Calu3 (cell line): ENCODE results near the gene FXYD6. TPM values are rescaled to one million over a fixed set of nuclear protein-coding genes. Genes with fewer than 3 reads are reported as not detected.

ENCODE experiments used
- BruUV-seq: library from RNA; stranded (reverse); fragments of 400-500 nt; replicated peaks from 2 replicates; lab custom pipeline; 2021; lab: Mats Ljungman, UMichigan
- CTCF ChIA-PET: fragments of 300-600 bp; sonication (Branson Sonifier 250); formaldehyde crosslinking; loops from one replicate; lab custom pipeline; 2022; ENCODE audit warnings: antibody characterized with exemption; lab: Charles Lee
- DNase-seq: peaks from one replicate; pipeline ENCODE4 v3.0.0; 2022
- H3K27ac Mint-ChIP-seq: one replicate; pipeline ENCODE4 v1.8.0; 2022; ENCODE audit warnings: mixed read lengths; ENCODE audit not compliant: unreplicated experiment
- H3K27me3 Mint-ChIP-seq: one replicate; pipeline ENCODE4 v1.8.0; 2022; ENCODE audit warnings: mixed read lengths; ENCODE audit not compliant: unreplicated experiment
- H3K36me3 Mint-ChIP-seq: one replicate; pipeline ENCODE4 v1.8.0; 2022; ENCODE audit warnings: mild to moderate bottlenecking, moderate library complexity, mixed read lengths; ENCODE audit not compliant: insufficient read depth, unreplicated experiment
- H3K4me1 Mint-ChIP-seq: one replicate; pipeline ENCODE4 v1.8.0; 2022; ENCODE audit warnings: mild to moderate bottlenecking, low read depth, mixed read lengths; ENCODE audit not compliant: unreplicated experiment
- H3K4me3 Mint-ChIP-seq: one replicate; pipeline ENCODE4 v1.8.0; 2022; ENCODE audit warnings: mild to moderate bottlenecking, low read depth, moderate library complexity, mixed read lengths; ENCODE audit not compliant: unreplicated experiment
- H3K9me3 Mint-ChIP-seq: one replicate; pipeline ENCODE4 v1.8.0; 2022; ENCODE audit warnings: low read depth, mixed read lengths; ENCODE audit not compliant: unreplicated experiment
- CTCF ChIP-seq: fragments of 200-600 bp; IDR thresholded peaks from one replicate; pipeline ENCODE4 v1.8.0; 2022; ENCODE audit warnings: antibody characterized with exemption; ENCODE audit not compliant: unreplicated experiment
- intact Hi-C: fragments of 100-400 bp; cut with micrococcal nuclease; formaldehyde crosslinking; loops from one replicate; pipeline ENCODE4 v1.10.0; 2022; ENCODE audit not compliant: unreplicated experiment
- total RNA-seq: library from RNA; stranded (reverse); gene quantifications from 2 replicates; pipeline ENCODE4 v1.2.3, GENCODE V29; 2022

The FXYD6 gene
- total RNA-seq, 1 experiment from 2014 or later = 0.61 TPM

- Mint-ChIP-seq H3K4me3 (no peak overlapping the region), H3K27ac (no peak overlapping the region), H3K36me3 (no peaks in the 10 kb centered on the region), H3K9me3 (no peaks in the 10 kb centered on the region), H3K27me3 (peaks cover 47% of the 10 kb centered on the region), H3K4me1 (no peaks in the 10 kb centered on the region)
- no peak for DNase-seq
- intact Hi-C loops = no loop called here
- no peak for TF ChIP-seq CTCF
- CTCF ChIA-PET = interaction anchor here (0.6 kb wide), 1 partner anchor 698 kb away, joined by 7 read pairs; no protein-coding TSS in a partner anchor
- BruUV-seq = no TSS peak
These were observed 37.4 kb upstream of the FXYD6 start for GRCh38 chr11:117913736-117914397.

GRCh38 chr11:117912497-117912896 is 36.0 kb upstream of the FXYD6 start:
- H3K36me3 Mint-ChIP-seq = peaks cover 3% of the 10 kb centered on the region
- no TSS peak for BruUV-seq
- peaks cover 7% of the 10 kb centered on the region for H3K4me1 Mint-ChIP-seq
- intact Hi-C loops = no loop called here
- H3K4me3 Mint-ChIP-seq = no peak overlapping the region
- H3K27ac Mint-ChIP-seq = no peak overlapping the region
- H3K27me3 Mint-ChIP-seq = peaks cover 47% of the 10 kb centered on the region
- no peak for DNase-seq
- no peak for TF ChIP-seq CTCF
- CTCF ChIA-PET = no interaction called here
- H3K9me3 Mint-ChIP-seq = no peaks in the 10 kb centered on the region

- Mint-ChIP-seq H3K4me3 (no peak overlapping the region), H3K27me3 (peaks cover 45% of the 10 kb centered on the region), H3K4me1 (peaks cover 8% of the 10 kb centered on the region), H3K9me3 (no peaks in the 10 kb centered on the region), H3K27ac (no peak overlapping the region), H3K36me3 (peaks cover 6% of the 10 kb centered on the region)
- DNase-seq = no peak
- CTCF ChIA-PET = no interaction called here
- intact Hi-C loops = no loop called here
- no peak for TF ChIP-seq CTCF
- no TSS peak for BruUV-seq
These were observed 35.2 kb upstream of the FXYD6 start for GRCh38 chr11:117911694-117912093.

GRCh38 chr11:117910941-117911655 is 34.6 kb upstream of the FXYD6 start:
- no TSS peak for BruUV-seq
- intact Hi-C loops = no loop called here
- no peak for DNase-seq
- CTCF ChIA-PET = no interaction called here
- Mint-ChIP-seq H3K27ac (no peak overlapping the region), H3K27me3 (peaks cover 39% of the 10 kb centered on the region), H3K4me1 (peaks cover 8% of the 10 kb centered on the region), H3K9me3 (no peaks in the 10 kb centered on the region), H3K4me3 (no peak overlapping the region), H3K36me3 (peaks cover 6% of the 10 kb centered on the region)
- no peak for TF ChIP-seq CTCF
